ENCODE data around the gene ADAM23.

The ADAM23 gene

GRCh38 chr2:206603243-206603642, 159.9 kb downstream of the ADAM23 start:
- Histone ChIP-seq H3K36me3 (no peaks in the 10 kb centered on the region), H3K4me1 (ENCODE audit: control insufficient read depth in 1 of 2, insufficient read depth in 1 of 2, low read depth in 1 of 2, low read length in 1 of 2) (no peaks in the 10 kb centered on the region), H3K4me3 (ENCODE audit: low read depth in 1 of 2, low read length in 1 of 2) (no peak overlapping the region), H3K9me3 (no peaks in the 10 kb centered on the region), H3K27me3 (no peaks in the 10 kb centered on the region), H3K27ac (no peak overlapping the region)
- no peak for TF ChIP-seq CTCF (IDR thresholded peaks at IDR 0.05)

GRCh38 chr2:206610451-206610850, 167.1 kb downstream of the ADAM23 start:
- no peak overlapping the region for H3K4me3 ChIP-seq (ENCODE audit: low read depth in 1 of 2, low read length in 1 of 2)
- no peaks in the 10 kb centered on the region for H3K36me3 ChIP-seq
- H3K9me3 ChIP-seq, result no peaks in the 10 kb centered on the region
- no peaks in the 10 kb centered on the region for H3K27me3 ChIP-seq
- H3K27ac ChIP-seq, result no peak overlapping the region
- H3K4me1 ChIP-seq (ENCODE audit: control insufficient read depth in 1 of 2, insufficient read depth in 1 of 2, low read depth in 1 of 2, low read length in 1 of 2), result no peaks in the 10 kb centered on the region
- TF ChIP-seq CTCF (IDR thresholded peaks at IDR 0.05), result no peak

GRCh38 chr2:206611191-206611590, 167.9 kb downstream of the ADAM23 start:
- no peaks in the 10 kb centered on the region for H3K4me1 ChIP-seq (ENCODE audit: control insufficient read depth in 1 of 2, insufficient read depth in 1 of 2, low read depth in 1 of 2, low read length in 1 of 2)
- no peak for TF ChIP-seq CTCF (IDR thresholded peaks at IDR 0.05)
- H3K27me3 ChIP-seq, result no peaks in the 10 kb centered on the region
- no peaks in the 10 kb centered on the region for H3K9me3 ChIP-seq
- H3K4me3 ChIP-seq (ENCODE audit: low read depth in 1 of 2, low read length in 1 of 2), result no peak overlapping the region
- H3K36me3 ChIP-seq, result no peaks in the 10 kb centered on the region
- no peak overlapping the region for H3K27ac ChIP-seq

GRCh38 chr2:206611736-206612135, 168.4 kb downstream of the ADAM23 start:
- Histone ChIP-seq H3K4me3 (ENCODE audit: low read depth in 1 of 2, low read length in 1 of 2) (no peak overlapping the region), H3K27me3 (no peaks in the 10 kb centered on the region), H3K36me3 (no peaks in the 10 kb centered on the region), H3K4me1 (ENCODE audit: control insufficient read depth in 1 of 2, insufficient read depth in 1 of 2, low read depth in 1 of 2, low read length in 1 of 2) (no peaks in the 10 kb centered on the region), H3K9me3 (no peaks in the 10 kb centered on the region), H3K27ac (no peak overlapping the region)
- TF ChIP-seq CTCF (IDR thresholded peaks at IDR 0.05), result no peak

GRCh38 chr2:206614811-206615210, 171.5 kb downstream of the ADAM23 start:
- no peak for TF ChIP-seq CTCF (IDR thresholded peaks at IDR 0.05)
- H3K4me1 ChIP-seq (ENCODE audit: control insufficient read depth in 1 of 2, insufficient read depth in 1 of 2, low read depth in 1 of 2, low read length in 1 of 2), result no peaks in the 10 kb centered on the region
- H3K9me3 ChIP-seq, result no peaks in the 10 kb centered on the region
- H3K27ac ChIP-seq, result no peak overlapping the region
- H3K4me3 ChIP-seq (ENCODE audit: low read depth in 1 of 2, low read length in 1 of 2), result no peak overlapping the region
- no peaks in the 10 kb centered on the region for H3K36me3 ChIP-seq
- no peaks in the 10 kb centered on the region for H3K27me3 ChIP-seq

Measured in neutrophil (primary cell).